K562 (cell line): Measurements from ENCODE around the gene UBE2D2. TPM values are rescaled to one million over a fixed set of nuclear protein-coding genes. Genes with fewer than 3 reads are reported as not detected.

Source experiments
- ATF7 ChIP-seq: fragments of 450-650 bp; IDR thresholded peaks from 2 replicates; pipeline ENCODE4 v1.7.1; 2014; ENCODE audit warnings: mild to moderate bottlenecking, moderate library complexity
- BACH1 ChIP-seq: fragments of 200-800 bp; sonication (Bioruptor generic); IDR thresholded peaks from 2 replicates; pipeline ENCODE4 v1.6.1; 2016; ENCODE audit warnings: missing genetic modification characterization, missing compliant biosample characterization
- BRD4 ChIP-seq: fragments of 200-600 bp; sonication (generic); IDR thresholded peaks from 2 replicates; pipeline ENCODE4 v1.6.1; 2017; ENCODE audit warnings: inconsistent platforms
- CREB1 ChIP-seq, 2 experiments: sonication (generic) in 1 of 2; formaldehyde crosslinking in 1 of 2; IDR thresholded peaks; 2 replicates each; pipeline versions ENCODE4 v1.6.1 to v1.8.0; 2012 to 2022; ENCODE audit warnings: inconsistent platforms in 1 of 2, mild to moderate bottlenecking in 1 of 2, missing genetic modification reagents in 1 of 2, moderate library complexity in 1 of 2
- CSDE1 ChIP-seq, 2 experiments: fragments of 450-650 bp; IDR thresholded peaks; 2 replicates each; pipeline ENCODE4 v1.6.1; 2016; ENCODE audit warnings: mild to moderate bottlenecking in 1 of 2
- MAFK ChIP-seq: IDR thresholded peaks from 2 replicates; pipeline ENCODE4 v1.6.1; 2011; ENCODE audit warnings: low read length, improper control_type of control experiment
- MECOM ChIP-seq: fragments of 250-450 bp; sonication (Bioruptor Pico); IDR thresholded peaks from 2 replicates; pipeline ENCODE4 v1.8.0; 2022; ENCODE audit warnings: inconsistent platforms
- MTA2 ChIP-seq: fragments of 450-650 bp; IDR thresholded peaks from 2 replicates; pipeline ENCODE4 v1.6.1; 2016; ENCODE audit warnings: low read depth
- MXI1 ChIP-seq: IDR thresholded peaks from 2 replicates; pipeline ENCODE4 v1.6.1; 2011; ENCODE audit warnings: low read depth, mild to moderate bottlenecking, improper control_type of control experiment, low read length
- NFRKB ChIP-seq: fragments of 450-650 bp; IDR thresholded peaks from 2 replicates; pipeline ENCODE4 v1.6.1; 2016; ENCODE audit warnings: low read depth
- NR4A1 ChIP-seq, 2 experiments: fragments of 250-450 bp in 1 of 2; fragments of 450-650 bp in 1 of 2; sonication (Bioruptor Pico) in 1 of 2; IDR thresholded peaks; 2 replicates each; pipeline versions ENCODE4 v1.4.0 to v1.6.1; 2016 to 2020; ENCODE audit warnings: mild to moderate bottlenecking in 2 of 2, missing compliant biosample characterization in 1 of 2, missing genetic modification characterization in 1 of 2, moderate library complexity in 1 of 2
- SIN3A ChIP-seq, 2 experiments: fragments of 150-350 bp in 1 of 2; IDR thresholded peaks; 2 replicates each; pipeline ENCODE4 v1.6.1; 2011 to 2016; ENCODE audit warnings: borderline replicate concordance in 2 of 2, low read depth in 2 of 2, low read length in 2 of 2, mild to moderate bottlenecking in 2 of 2, moderate library complexity in 2 of 2; ENCODE audit not compliant: control insufficient read depth in 1 of 2
- ZC3H11A ChIP-seq: IDR thresholded peaks from 2 replicates; pipeline ENCODE4 v1.6.1; 2012; ENCODE audit warnings: low read depth, low read length, improper control_type of control experiment
- ZNF143 ChIP-seq: sonication (generic); formaldehyde crosslinking; IDR thresholded peaks from 2 replicates; pipeline ENCODE4 v1.9.0; 2022; ENCODE audit warnings: mild to moderate bottlenecking, missing genetic modification reagents
- ZNF696 ChIP-seq: fragments of 250-450 bp; sonication (Bioruptor Pico); conservative IDR thresholded peaks from 2 replicates; pipeline ENCODE4 v1.4.0; 2020; ENCODE audit warnings: mild to moderate bottlenecking, moderate library complexity
- ZNF699 ChIP-seq: fragments of 250-450 bp; sonication (Bioruptor Pico); IDR thresholded peaks from 2 replicates; pipeline ENCODE4 v1.8.0; 2021; ENCODE audit warnings: mild to moderate bottlenecking, moderate library complexity; ENCODE audit not compliant: insufficient replicate concordance
- polyA plus RNA-seq, 8 experiments: library from polyadenylated mRNA; depleted of rRNA in 4 of 8; stranded (reverse) in 5 of 8; unstranded in 3 of 8; fragments of >200 nt; fragmentation: Nextera tagmentation in 2 of 8; fragmentation: Illumina TruSeq in 1 of 8; extraction: Ambion mirVana in 2 of 8; extraction: Trizol in 1 of 8; gene quantifications; 2 replicates each; pipeline versions ENCODE4 v1.2.1 to v1.2.3, GENCODE V29; 2011 to 2014; ENCODE audit warnings: inconsistent platforms in 1 of 8, missing spikeins in 1 of 8
- total RNA-seq, 7 experiments: library from RNA; depleted of rRNA in 6 of 7; stranded (reverse); fragments of >200 nt in 6 of 7; fragmentation: Illumina TruSeq in 2 of 7; extraction: Trizol in 2 of 7; gene quantifications; 2 replicates each; pipeline versions ENCODE4 v1.2.1 to v1.2.3, GENCODE V29; 2011 to 2021; ENCODE audit warnings: low replicate concordance in 1 of 7
- TF ChIP-seq, protein P1 (sequence below): sonication (generic); formaldehyde crosslinking; IDR thresholded peaks from 2 replicates; pipeline ENCODE4 v1.8.0; 2022; ENCODE audit warnings: mild to moderate bottlenecking, low read depth, missing genetic modification reagents
- TF ChIP-seq, protein P2 (sequence below): fragments of 450-650 bp; formaldehyde crosslinking; IDR thresholded peaks from 2 replicates; pipeline ENCODE4 v1.4.0; 2020; ENCODE audit warnings: mild to moderate bottlenecking, mixed read lengths
- TF ChIP-seq, protein P3 (sequence below): fragments of 250-450 bp; sonication (Bioruptor Pico); IDR thresholded peaks from 2 replicates; pipeline ENCODE4 v1.8.0; 2021; ENCODE audit warnings: mild to moderate bottlenecking, moderate library complexity
- TF ChIP-seq, protein P4 (sequence below): fragments of 250-450 bp; sonication (Bioruptor Pico); IDR thresholded peaks from 2 replicates; pipeline ENCODE4 v1.4.0; 2020; ENCODE audit warnings: mild to moderate bottlenecking, moderate library complexity, borderline replicate concordance

Gene UBE2D2
- total and polyA plus RNA-seq, 9 of the 15 experiments (the other 6 are each of a cell fraction or from before 2014, with no cell fraction given), result 53.6 to 198 (median 122) TPM

DNA sequence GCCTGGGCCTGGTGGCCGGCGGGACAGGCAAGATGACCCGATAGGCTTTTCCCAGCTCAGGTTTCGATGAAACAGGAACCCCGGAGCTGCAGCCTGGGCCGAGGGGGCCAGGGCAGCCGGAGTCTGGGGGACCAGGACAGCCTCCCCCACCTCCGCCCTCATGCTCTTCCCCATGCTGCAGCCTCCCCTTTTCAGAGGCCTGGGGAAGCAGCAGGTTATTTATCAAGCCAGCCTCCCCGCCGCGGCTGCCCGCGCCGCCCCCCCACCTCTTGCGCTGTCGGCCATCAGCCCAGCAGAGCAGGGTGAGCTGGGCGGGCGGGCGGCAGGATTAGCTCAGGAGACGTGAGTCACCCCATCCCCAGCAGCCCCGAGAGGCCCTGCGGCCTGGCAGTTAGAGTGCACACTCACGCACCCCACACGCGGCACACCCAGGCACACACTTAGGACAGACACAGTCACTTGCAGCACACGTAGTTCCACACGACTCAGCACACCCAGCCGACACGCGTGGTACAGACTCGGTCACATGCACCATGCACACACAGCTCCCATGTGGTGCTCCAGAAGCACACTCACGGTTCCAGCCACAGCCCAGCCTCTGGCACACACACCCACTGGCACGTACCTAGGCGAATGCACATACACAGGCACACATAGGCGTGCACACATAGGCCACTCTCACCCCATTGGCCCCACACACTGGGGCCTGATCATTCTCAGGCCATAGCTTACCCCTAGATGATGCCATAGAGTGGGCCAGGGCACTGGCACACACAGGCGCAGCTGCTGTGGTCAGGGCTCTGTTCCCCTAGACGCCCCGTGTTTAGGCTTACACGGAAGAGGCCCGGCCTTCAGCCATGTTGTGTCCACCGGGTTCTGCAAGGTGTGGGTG, 100.0 kb downstream of the UBE2D2 start (continued):
- TF ChIP-seq, protein P1, sequence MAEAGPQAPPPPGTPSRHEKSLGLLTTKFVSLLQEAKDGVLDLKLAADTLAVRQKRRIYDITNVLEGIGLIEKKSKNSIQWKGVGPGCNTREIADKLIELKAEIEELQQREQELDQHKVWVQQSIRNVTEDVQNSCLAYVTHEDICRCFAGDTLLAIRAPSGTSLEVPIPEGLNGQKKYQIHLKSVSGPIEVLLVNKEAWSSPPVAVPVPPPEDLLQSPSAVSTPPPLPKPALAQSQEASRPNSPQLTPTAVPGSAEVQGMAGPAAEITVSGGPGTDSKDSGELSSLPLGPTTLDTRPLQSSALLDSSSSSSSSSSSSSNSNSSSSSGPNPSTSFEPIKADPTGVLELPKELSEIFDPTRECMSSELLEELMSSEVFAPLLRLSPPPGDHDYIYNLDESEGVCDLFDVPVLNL, result no peak
- TF ChIP-seq MAFK (no peak), NR4A1 (CRISPR knock-in tag; IDR thresholded peaks at IDR 0.05) (no peak; the same call in 1 of the 2 replicates), NR4A1 (tag; IDR thresholded peaks at IDR 0.05) (peak; percentile 69), ZNF696 (CRISPR knock-in tag) (no peak), CREB1 (IDR thresholded peaks at IDR 0.05) (peak; percentile 72), CREB1 (CRISPR knock-in tag; IDR thresholded peaks at IDR 0.05) (peak; percentile 60; the same call in 1 of the 2 replicates), MECOM (no peak), BRD4 (no peak), ZNF699 (CRISPR knock-in tag) (no peak), CSDE1 (IDR thresholded peaks at IDR 0.05) (no peak; a peak in 1 of 4 replicates), NFRKB (peak; percentile 52; the same call in 1 of the 2 replicates), MTA2 (peak; percentile 13; the same call in 1 of the 2 replicates), ATF7 (peak; percentile 83), ZC3H11A (no peak), SIN3A (IDR thresholded peaks at IDR 0.05; ENCODE audit: borderline replicate concordance in 2 of 2, control insufficient read depth in 1 of 2, low read depth in 2 of 2, low read length in 2 of 2) (0 out of 4 replicates have a peak, but pooled peaks of 1 of the 2 experiments have one; percentile 36), BACH1 (no peak), ZNF143 (peak; percentile 59; the same call in 1 of the 2 replicates), MXI1 (no peak)
- TF ChIP-seq, protein P2, sequence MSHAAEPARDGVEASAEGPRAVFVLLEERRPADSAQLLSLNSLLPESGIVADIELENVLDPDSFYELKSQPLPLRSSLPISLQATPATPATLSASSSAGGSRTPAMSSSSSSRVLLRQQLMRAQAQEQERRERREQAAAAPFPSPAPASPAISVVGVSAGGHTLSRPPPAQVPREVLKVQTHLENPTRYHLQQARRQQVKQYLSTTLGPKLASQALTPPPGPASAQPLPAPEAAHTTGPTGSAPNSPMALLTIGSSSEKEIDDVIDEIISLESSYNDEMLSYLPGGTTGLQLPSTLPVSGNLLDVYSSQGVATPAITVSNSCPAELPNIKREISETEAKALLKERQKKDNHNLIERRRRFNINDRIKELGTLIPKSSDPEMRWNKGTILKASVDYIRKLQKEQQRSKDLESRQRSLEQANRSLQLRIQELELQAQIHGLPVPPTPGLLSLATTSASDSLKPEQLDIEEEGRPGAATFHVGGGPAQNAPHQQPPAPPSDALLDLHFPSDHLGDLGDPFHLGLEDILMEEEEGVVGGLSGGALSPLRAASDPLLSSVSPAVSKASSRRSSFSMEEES (CRISPR knock-in tag), result no peak
- TF ChIP-seq, protein P3, sequence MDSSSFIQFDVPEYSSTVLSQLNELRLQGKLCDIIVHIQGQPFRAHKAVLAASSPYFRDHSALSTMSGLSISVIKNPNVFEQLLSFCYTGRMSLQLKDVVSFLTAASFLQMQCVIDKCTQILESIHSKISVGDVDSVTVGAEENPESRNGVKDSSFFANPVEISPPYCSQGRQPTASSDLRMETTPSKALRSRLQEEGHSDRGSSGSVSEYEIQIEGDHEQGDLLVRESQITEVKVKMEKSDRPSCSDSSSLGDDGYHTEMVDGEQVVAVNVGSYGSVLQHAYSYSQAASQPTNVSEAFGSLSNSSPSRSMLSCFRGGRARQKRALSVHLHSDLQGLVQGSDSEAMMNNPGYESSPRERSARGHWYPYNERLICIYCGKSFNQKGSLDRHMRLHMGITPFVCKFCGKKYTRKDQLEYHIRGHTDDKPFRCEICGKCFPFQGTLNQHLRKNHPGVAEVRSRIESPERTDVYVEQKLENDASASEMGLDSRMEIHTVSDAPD (CRISPR knock-in tag), result no peak
- TF ChIP-seq, protein P4, sequence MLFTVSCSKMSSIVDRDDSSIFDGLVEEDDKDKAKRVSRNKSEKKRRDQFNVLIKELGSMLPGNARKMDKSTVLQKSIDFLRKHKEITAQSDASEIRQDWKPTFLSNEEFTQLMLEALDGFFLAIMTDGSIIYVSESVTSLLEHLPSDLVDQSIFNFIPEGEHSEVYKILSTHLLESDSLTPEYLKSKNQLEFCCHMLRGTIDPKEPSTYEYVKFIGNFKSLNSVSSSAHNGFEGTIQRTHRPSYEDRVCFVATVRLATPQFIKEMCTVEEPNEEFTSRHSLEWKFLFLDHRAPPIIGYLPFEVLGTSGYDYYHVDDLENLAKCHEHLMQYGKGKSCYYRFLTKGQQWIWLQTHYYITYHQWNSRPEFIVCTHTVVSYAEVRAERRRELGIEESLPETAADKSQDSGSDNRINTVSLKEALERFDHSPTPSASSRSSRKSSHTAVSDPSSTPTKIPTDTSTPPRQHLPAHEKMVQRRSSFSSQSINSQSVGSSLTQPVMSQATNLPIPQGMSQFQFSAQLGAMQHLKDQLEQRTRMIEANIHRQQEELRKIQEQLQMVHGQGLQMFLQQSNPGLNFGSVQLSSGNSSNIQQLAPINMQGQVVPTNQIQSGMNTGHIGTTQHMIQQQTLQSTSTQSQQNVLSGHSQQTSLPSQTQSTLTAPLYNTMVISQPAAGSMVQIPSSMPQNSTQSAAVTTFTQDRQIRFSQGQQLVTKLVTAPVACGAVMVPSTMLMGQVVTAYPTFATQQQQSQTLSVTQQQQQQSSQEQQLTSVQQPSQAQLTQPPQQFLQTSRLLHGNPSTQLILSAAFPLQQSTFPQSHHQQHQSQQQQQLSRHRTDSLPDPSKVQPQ (CRISPR knock-in tag), result no peak
